Activated naive CD4-positive, alpha-beta T cell treated with anti-CD3 and anti-CD28 coated beads, Interleukin-2, amount 50 U/mL, for 72 hours (primary cell): ENCODE measurements around the gene NCBP2. TPM values are rescaled to one million over a fixed set of nuclear protein-coding genes. Genes with fewer than 3 reads are reported as not detected.
"Not testable (repeated sequence)": the region's sequence is repeated elsewhere in the genome, so short reads cannot be mapped to it uniquely, and the experiment has no call there.

Experiments used
- ATAC-seq, 2 donors: fragments of 150-1000 bp; cut with Tn5 transposase; 2 replicates each; pipeline ENCODE4 v1.10.0; 2021; ENCODE audit warnings: mild to moderate bottlenecking in 2 of 2, moderate library complexity in 2 of 2
- DNase-seq, 2 donors: peaks; one replicate each; pipeline ENCODE4 v3.0.0; 2021 to 2022; ENCODE audit warnings: low spot score in 2 of 2
- H3K27ac Mint-ChIP-seq, 2 donors: one replicate each; pipeline ENCODE4 v1.8.0; 2022; ENCODE audit warnings: mild to moderate bottlenecking in 2 of 2, mixed read lengths in 2 of 2
- H3K36me3 Mint-ChIP-seq, 2 donors: one replicate each; pipeline ENCODE4 v1.8.0; 2022; ENCODE audit warnings: mixed read lengths in 2 of 2
- H3K9me3 Mint-ChIP-seq, 2 donors: one replicate each; pipeline ENCODE4 v1.8.0; 2022; ENCODE audit warnings: mixed read lengths in 2 of 2
- total RNA-seq, 2 donors: library from RNA; stranded (reverse); gene quantifications; one replicate each; pipeline ENCODE4 v1.2.3, GENCODE V29; 2022

NCBP2 gene
- total RNA-seq, 2 donors from 2014 or later: 73.8 to 86.4 TPM

- Mint-ChIP-seq H3K36me3 (no peaks in the 10 kb centered on the region), H3K27ac (peak overlapping the region in 1 of 2 donors; percentile 26), H3K9me3 (no peaks in the 10 kb centered on the region)
- no peak for DNase-seq
- no peak for ATAC-seq
These were observed 7.4 kb upstream of the NCBP2 start for GRCh38 chr3:196949750-196950149.

GRCh38 chr3:196949285-196949619 lies 6.9 kb upstream of the NCBP2 start:
- DNase-seq (no peak), ATAC-seq (no peak)
- Mint-ChIP-seq H3K9me3 (no peaks in the 10 kb centered on the region), H3K27ac (peak overlapping the region; percentile 26 to 32), H3K36me3 (no peaks in the 10 kb centered on the region)

DNA sequence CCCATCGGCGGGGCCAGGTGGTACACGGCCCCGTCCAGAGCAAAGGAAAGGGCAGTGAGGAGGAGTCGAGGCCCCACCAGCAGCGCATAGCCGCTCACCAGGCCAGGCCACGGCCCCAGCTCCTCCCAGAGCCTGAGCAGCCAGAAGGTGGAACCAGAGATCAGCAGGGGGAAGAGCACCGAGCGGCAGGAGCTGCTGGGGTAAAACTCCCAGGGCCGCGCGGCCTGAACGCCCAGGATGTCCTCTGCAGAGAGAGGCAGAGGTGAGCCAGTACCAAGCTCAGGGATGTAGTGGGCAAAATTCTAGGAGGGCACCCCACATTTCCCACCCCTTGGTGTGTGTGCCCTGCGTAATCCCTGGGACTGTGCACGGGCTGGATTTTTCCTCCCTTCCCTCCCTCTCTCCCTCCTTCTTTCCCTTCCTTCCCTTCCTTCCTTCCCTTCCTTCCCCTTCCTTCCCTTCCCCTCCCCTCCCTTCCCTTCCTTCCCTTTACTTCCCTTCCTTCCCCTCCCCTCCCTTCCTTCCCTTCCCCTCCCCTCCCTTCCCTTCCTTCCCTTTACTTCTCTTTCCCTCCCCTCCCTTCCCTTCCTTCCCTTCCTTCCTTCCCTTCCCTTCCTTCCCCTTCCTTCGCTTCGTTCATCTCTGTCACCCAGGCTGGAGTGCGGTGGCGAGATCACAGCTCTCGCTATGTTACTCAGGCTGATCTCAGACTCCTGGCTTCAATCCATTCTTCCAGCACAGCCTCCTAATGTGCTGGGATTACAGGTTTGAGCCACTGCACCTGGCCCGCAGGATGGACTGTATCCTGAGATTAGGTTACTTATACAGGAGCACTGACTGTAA lies 6.3 kb upstream of the NCBP2 start:
- Mint-ChIP-seq H3K36me3 (peaks cover under 1 to 4% of the 10 kb centered on the region in 2 donors), H3K9me3 (no peaks in the 10 kb centered on the region), H3K27ac (peak overlapping the region in 1 of 2 donors; percentile 32)
- ATAC-seq: peak in 1 of 2 donors; percentile 44
- DNase-seq: no peak

GRCh38 chr3:196947860-196948441 lies 5.6 kb upstream of the NCBP2 start:
- H3K27ac Mint-ChIP-seq: peak overlapping the region in 1 of 2 donors; percentile 77
- H3K36me3 Mint-ChIP-seq: peaks cover 7 to 11% of the 10 kb centered on the region in 2 donors
- DNase-seq (no peak), ATAC-seq (no peak)
- H3K9me3 Mint-ChIP-seq: no peaks in the 10 kb centered on the region

DNA sequence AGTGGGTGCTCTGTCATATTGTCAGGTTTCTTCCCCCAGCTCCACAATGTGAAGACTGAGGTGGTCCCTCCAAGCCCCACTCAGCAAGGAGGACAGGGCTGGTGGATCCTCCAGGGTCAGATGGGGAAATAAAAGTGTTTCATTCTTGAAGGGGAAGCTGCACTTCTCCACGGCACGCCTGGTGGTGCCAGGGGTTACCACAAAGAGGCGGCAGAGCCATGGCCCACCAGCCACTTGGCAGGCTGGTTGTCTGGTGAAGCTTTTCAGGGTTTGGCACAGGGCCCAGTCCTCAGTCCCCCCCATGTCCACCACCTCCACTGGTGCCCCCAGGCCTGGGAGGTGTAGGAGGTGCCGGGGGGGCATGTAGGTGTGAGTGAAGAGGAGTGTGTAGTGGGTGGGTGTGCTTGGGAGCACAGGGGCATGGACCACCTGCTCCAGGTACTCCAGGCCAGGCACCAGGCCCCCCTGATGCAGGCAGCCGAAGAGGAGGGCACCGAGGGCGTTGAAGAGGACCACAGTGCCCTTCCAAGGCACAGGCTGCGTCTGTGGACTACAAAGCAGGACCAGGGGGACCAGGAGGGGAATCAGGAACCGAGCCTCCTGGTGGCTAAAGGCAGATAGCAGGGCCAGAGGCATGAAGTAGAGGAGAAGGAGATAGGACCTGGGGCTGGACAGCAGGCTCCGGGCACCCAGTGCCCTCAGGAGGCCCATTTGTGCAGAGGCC lies 5.0 kb upstream of the NCBP2 start:
- no peaks in the 10 kb centered on the region for H3K9me3 Mint-ChIP-seq
- no peak for DNase-seq
- H3K36me3 Mint-ChIP-seq: peaks cover 11 to 13% of the 10 kb centered on the region in 2 donors
- no peak for ATAC-seq
- H3K27ac Mint-ChIP-seq: peak overlapping the region in 1 of 2 donors; percentile 77

DNA sequence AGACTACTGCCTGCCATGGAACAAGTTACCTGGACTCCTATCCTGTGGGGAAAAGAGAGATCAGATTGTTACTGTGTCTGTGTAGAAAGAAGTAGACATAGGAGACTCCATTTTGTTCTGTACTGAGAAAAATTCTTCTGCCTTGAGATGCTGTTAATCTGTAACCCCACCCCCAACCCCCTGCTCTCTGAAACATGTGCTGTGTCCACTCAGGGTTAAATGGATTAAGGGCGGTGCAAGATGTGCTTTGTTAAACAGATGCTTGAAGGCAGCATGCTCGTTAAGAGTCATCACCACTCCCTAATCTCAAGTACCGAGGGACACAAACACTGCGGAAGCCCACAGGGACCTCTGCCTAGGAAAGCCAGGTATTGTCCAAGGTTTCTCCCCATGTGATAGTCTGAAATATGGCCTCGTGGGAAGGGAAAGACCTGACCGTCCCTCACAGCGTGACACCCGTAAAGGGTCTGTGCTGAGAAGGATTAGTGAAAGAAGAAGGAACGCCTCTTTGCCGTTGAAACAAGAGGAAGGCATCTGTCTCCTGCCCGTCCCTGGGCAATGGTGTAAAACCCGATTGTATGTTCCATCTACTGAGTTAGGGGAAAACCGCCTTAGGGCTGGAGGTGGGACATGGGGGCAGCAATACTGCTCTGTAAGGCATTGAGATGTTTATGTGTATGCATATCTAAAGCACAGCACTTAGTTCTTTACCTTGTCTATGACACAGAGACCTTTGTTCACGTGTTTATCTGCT lies 1.9 kb upstream of the NCBP2 start:
- H3K9me3 Mint-ChIP-seq, DNase-seq, ATAC-seq: not testable (repeated sequence)
- peaks cover 24 to 33% of the 10 kb centered on the region in 2 donors for H3K36me3 Mint-ChIP-seq
- H3K27ac Mint-ChIP-seq: peak overlapping the region; percentile 95 to 100

- Mint-ChIP-seq H3K36me3 (peaks cover 24 to 33% of the 10 kb centered on the region in 2 donors), H3K27ac (peak overlapping the region; percentile 95 to 100), H3K9me3 (no peaks in the 10 kb centered on the region)
- DNase-seq: no peak
- peak in 1 of 2 donors; percentile 6 for ATAC-seq
These were observed 568 bp upstream of the NCBP2 start for GRCh38 chr3:196942915-196943277.

DNA sequence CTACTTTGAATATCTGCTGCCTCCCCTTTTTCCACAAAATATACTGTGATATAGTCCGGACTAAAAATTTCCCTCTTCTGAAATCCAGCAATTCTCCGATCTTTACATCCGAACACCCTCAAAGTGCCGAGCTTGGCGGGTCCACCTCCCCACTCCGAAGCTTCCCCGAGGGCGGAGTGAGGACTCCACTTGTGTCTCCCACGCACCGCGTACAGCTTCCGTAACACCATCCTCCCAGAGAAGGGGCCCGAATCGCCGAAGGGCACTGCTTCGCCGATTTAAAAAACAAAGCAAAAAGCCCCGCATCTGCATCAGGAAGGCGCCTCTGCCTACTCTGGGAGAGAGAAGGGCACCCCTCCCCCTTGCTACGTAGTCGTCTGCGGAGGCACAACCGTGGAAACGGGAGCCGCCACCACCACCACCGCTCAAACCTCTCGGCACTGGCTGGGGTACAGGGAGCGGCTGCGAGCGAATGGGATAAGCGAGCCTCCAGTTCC lies 551 bp downstream of the NCBP2 start:
- H3K36me3 Mint-ChIP-seq: peaks cover 29 to 43% of the 10 kb centered on the region in 2 donors
- ATAC-seq (peak; percentile 44 to 52), DNase-seq (peak in 1 of 2 donors; percentile 65)
- peak overlapping the region; percentile 96 to 100 for H3K27ac Mint-ChIP-seq
- no peaks in the 10 kb centered on the region for H3K9me3 Mint-ChIP-seq

DNA sequence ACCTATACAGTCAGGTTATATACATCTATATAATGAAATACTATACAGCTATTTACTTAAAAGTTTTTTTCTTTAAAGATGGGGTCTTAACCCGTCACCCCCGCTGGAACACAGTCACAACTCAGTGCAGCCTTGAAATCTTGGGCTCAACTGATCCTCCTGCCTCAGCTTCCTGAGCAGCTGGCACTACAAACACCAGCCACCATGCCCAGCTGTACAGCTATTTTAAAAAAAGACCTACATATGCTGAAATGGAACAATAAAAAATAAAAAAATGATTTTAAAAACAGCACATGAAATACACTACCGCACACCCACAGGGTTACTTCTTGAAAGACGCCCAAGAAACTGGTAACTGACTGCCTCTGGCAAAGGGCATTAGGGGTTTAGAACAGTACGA lies 3.8 kb downstream of the NCBP2 start:
- ATAC-seq (no peak), DNase-seq (no peak)
- Mint-ChIP-seq H3K9me3 (no peaks in the 10 kb centered on the region), H3K27ac (no peak overlapping the region), H3K36me3 (peaks cover 36 to 40% of the 10 kb centered on the region in 2 donors)

GRCh38 chr3:196938124-196938523 lies 4.2 kb downstream of the NCBP2 start:
- H3K36me3 Mint-ChIP-seq: peaks cover 32 to 35% of the 10 kb centered on the region in 2 donors
- DNase-seq (no peak), ATAC-seq (no peak)
- H3K27ac Mint-ChIP-seq: peak overlapping the region in 1 of 2 donors; percentile 29
- H3K9me3 Mint-ChIP-seq: no peaks in the 10 kb centered on the region

DNA sequence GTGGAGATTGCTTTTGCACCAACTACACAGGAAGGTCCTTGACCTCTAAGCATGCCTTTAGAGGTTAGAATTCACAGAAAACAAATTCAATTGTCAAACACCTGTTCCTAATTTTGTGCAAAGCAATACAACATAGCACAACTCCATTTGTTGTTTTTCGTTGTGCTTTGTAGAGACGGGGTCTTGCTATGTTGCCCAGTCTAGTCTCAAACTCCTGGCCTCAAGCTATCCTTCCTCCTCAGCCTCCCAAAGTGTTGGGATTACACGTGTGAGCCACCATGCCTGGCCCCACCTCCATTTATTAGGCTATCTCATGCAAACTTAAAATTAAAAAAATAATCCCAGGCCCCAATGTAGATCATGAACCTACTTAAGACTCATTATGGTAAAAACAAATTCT lies 6.0 kb downstream of the NCBP2 start:
- Mint-ChIP-seq H3K27ac (peak overlapping the region; percentile 65 to 88), H3K36me3 (peaks cover 16 to 22% of the 10 kb centered on the region in 2 donors), H3K9me3 (no peaks in the 10 kb centered on the region)
- DNase-seq (no peak), ATAC-seq (no peak)

DNA sequence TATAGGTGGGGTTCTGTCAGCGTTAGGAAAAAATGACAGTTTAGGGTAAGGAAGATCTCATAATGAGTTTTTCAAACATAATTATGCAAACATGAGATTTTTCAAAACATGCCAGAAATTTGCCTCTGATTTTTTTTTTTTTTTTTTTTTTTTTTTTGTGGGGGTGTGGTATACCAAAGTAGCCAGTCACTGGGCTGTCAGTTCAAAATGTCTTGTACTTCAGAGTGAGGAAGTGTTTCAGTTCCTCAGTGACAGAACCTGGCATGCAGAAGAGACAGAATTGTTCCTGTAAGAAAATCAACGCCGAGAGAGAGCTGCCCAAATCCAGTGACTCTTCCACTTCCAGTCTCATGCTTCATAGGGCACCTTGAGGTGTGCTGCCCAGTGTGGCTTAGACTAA lies 9.7 kb downstream of the NCBP2 start:
- peaks cover 10 to 13% of the 10 kb centered on the region in 2 donors for H3K36me3 Mint-ChIP-seq
- DNase-seq (no peak), ATAC-seq (no peak)
- H3K9me3 Mint-ChIP-seq: no peaks in the 10 kb centered on the region
- H3K27ac Mint-ChIP-seq: no peak overlapping the region

- ATAC-seq (no peak), DNase-seq (no peak)
- no peak overlapping the region for H3K27ac Mint-ChIP-seq
- peaks cover 4 to 11% of the 10 kb centered on the region in 2 donors for H3K36me3 Mint-ChIP-seq
- H3K9me3 Mint-ChIP-seq: no peaks in the 10 kb centered on the region
These were observed 10.3 kb downstream of the NCBP2 start for GRCh38 chr3:196931828-196932587.

GRCh38 chr3:196931157-196931556 lies 11.2 kb downstream of the NCBP2 start:
- Mint-ChIP-seq H3K9me3 (no peaks in the 10 kb centered on the region), H3K36me3 (peaks cover 0 to 2% of the 10 kb centered on the region in 2 donors), H3K27ac (peak overlapping the region in 1 of 2 donors; percentile 72)
- DNase-seq: no peak
- no peak for ATAC-seq

GRCh38 chr3:196927571-196928453 lies 14.5 kb downstream of the NCBP2 start:
- DNase-seq (no peak), ATAC-seq (no peak)
- Mint-ChIP-seq H3K36me3 (no peaks in the 10 kb centered on the region), H3K9me3 (no peaks in the 10 kb centered on the region), H3K27ac (peak overlapping the region in 1 of 2 donors; percentile 73)
